ENCODE results near the gene RBM19.

Gene RBM19

GRCh38 chr12:113840401-113841042, 125.6 kb downstream of the RBM19 start:
- Histone ChIP-seq H3K4me3 (IDR thresholded peaks at IDR 0.05; ENCODE audit: insufficient read depth, low read depth, low read length) (no peak overlapping the region), H3K9ac (no peak overlapping the region), H3K4me1 (ENCODE audit: low read depth, poor library complexity, severe bottlenecking) (no peaks in the 10 kb centered on the region), H3K4me2 (no peak overlapping the region), H4K20me1 (ENCODE audit: insufficient read depth) (no peaks in the 10 kb centered on the region), H3K79me2 (ENCODE audit: insufficient read depth, low read depth) (no peaks in the 10 kb centered on the region), H3K27ac (no peak overlapping the region), H3K36me3 (ENCODE audit: insufficient read depth) (no peaks in the 10 kb centered on the region), H3K27me3 (ENCODE audit: insufficient read depth, low read depth) (no peaks in the 10 kb centered on the region), H2AFZ (ENCODE audit: low read depth) (no peak overlapping the region)
- TF ChIP-seq, protein P1, sequence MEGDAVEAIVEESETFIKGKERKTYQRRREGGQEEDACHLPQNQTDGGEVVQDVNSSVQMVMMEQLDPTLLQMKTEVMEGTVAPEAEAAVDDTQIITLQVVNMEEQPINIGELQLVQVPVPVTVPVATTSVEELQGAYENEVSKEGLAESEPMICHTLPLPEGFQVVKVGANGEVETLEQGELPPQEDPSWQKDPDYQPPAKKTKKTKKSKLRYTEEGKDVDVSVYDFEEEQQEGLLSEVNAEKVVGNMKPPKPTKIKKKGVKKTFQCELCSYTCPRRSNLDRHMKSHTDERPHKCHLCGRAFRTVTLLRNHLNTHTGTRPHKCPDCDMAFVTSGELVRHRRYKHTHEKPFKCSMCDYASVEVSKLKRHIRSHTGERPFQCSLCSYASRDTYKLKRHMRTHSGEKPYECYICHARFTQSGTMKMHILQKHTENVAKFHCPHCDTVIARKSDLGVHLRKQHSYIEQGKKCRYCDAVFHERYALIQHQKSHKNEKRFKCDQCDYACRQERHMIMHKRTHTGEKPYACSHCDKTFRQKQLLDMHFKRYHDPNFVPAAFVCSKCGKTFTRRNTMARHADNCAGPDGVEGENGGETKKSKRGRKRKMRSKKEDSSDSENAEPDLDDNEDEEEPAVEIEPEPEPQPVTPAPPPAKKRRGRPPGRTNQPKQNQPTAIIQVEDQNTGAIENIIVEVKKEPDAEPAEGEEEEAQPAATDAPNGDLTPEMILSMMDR (conservative IDR thresholded peaks at IDR 0.05; ENCODE audit: low read depth, low read length) = no peak

GRCh38 chr12:113838896-113839295, 127.2 kb downstream of the RBM19 start:
- Histone ChIP-seq H3K27ac (no peak overlapping the region), H2AFZ (ENCODE audit: low read depth) (no peak overlapping the region), H3K4me3 (IDR thresholded peaks at IDR 0.05; ENCODE audit: insufficient read depth, low read depth, low read length) (no peak overlapping the region), H3K9ac (no peak overlapping the region), H3K27me3 (ENCODE audit: insufficient read depth, low read depth) (no peaks in the 10 kb centered on the region), H3K4me2 (no peak overlapping the region), H3K79me2 (ENCODE audit: insufficient read depth, low read depth) (no peaks in the 10 kb centered on the region), H3K36me3 (ENCODE audit: insufficient read depth) (no peaks in the 10 kb centered on the region), H3K4me1 (ENCODE audit: low read depth, poor library complexity, severe bottlenecking) (no peaks in the 10 kb centered on the region), H4K20me1 (ENCODE audit: insufficient read depth) (no peaks in the 10 kb centered on the region)
- TF ChIP-seq, protein P1 (conservative IDR thresholded peaks at IDR 0.05; ENCODE audit: low read depth, low read length) = no peak

- TF ChIP-seq, protein P1 (conservative IDR thresholded peaks at IDR 0.05; ENCODE audit: low read depth, low read length) = no peak
- Histone ChIP-seq H3K9ac (no peak overlapping the region), H3K36me3 (ENCODE audit: insufficient read depth) (no peaks in the 10 kb centered on the region), H4K20me1 (ENCODE audit: insufficient read depth) (no peaks in the 10 kb centered on the region), H3K27ac (no peak overlapping the region), H3K4me2 (no peak overlapping the region), H2AFZ (ENCODE audit: low read depth) (no peak overlapping the region), H3K27me3 (ENCODE audit: insufficient read depth, low read depth) (no peaks in the 10 kb centered on the region), H3K4me1 (ENCODE audit: low read depth, poor library complexity, severe bottlenecking) (no peaks in the 10 kb centered on the region), H3K79me2 (ENCODE audit: insufficient read depth, low read depth) (no peaks in the 10 kb centered on the region), H3K4me3 (IDR thresholded peaks at IDR 0.05; ENCODE audit: insufficient read depth, low read depth, low read length) (no peak overlapping the region)
Measured at GRCh38 chr12:113837528-113838296, 128.4 kb downstream of the RBM19 start.

- Histone ChIP-seq H3K36me3 (ENCODE audit: insufficient read depth) (no peaks in the 10 kb centered on the region), H3K4me2 (no peak overlapping the region), H3K79me2 (ENCODE audit: insufficient read depth, low read depth) (no peaks in the 10 kb centered on the region), H3K27me3 (ENCODE audit: insufficient read depth, low read depth) (no peaks in the 10 kb centered on the region), H2AFZ (ENCODE audit: low read depth) (no peak overlapping the region), H3K4me3 (IDR thresholded peaks at IDR 0.05; ENCODE audit: insufficient read depth, low read depth, low read length) (no peak overlapping the region), H4K20me1 (ENCODE audit: insufficient read depth) (no peaks in the 10 kb centered on the region), H3K9ac (no peak overlapping the region), H3K4me1 (ENCODE audit: low read depth, poor library complexity, severe bottlenecking) (no peaks in the 10 kb centered on the region), H3K27ac (no peak overlapping the region)
- TF ChIP-seq, protein P1 (conservative IDR thresholded peaks at IDR 0.05; ENCODE audit: low read depth, low read length) = no peak
Measured at GRCh38 chr12:113837084-113837483, 129.0 kb downstream of the RBM19 start.
